ENCODE measurements around the gene FUOM. TPM values are rescaled to one million over a fixed set of nuclear protein-coding genes. Genes with fewer than 3 reads are reported as not detected.

FUOM gene
- total and polyA plus RNA-seq, 10 of the 15 experiments (the other 5 are each of a cell fraction or from before 2014, with no cell fraction given): 1.8 to 41.7 (median 25.6) TPM

DNA sequence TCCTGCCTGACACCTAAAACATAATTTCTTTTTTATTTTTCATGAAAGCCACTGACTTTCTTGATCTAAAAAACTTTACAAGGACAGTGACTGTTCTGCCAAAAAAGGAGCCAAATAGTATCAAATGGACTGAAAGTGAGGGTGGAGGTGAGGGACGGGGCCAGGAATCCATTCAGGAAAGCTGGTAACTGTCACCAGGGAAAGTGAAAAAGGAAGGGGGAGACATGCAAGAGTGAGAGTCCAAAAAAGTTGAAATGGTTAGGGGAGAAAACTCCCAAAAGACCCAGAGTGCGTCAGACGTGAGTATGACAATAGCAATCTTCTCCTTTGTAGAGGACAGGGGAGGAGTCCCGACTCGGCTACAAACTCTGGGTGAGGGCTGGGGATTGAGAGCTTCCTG lies 13.6 kb downstream of the FUOM start (continued):
- TF ChIP-seq, protein P1, sequence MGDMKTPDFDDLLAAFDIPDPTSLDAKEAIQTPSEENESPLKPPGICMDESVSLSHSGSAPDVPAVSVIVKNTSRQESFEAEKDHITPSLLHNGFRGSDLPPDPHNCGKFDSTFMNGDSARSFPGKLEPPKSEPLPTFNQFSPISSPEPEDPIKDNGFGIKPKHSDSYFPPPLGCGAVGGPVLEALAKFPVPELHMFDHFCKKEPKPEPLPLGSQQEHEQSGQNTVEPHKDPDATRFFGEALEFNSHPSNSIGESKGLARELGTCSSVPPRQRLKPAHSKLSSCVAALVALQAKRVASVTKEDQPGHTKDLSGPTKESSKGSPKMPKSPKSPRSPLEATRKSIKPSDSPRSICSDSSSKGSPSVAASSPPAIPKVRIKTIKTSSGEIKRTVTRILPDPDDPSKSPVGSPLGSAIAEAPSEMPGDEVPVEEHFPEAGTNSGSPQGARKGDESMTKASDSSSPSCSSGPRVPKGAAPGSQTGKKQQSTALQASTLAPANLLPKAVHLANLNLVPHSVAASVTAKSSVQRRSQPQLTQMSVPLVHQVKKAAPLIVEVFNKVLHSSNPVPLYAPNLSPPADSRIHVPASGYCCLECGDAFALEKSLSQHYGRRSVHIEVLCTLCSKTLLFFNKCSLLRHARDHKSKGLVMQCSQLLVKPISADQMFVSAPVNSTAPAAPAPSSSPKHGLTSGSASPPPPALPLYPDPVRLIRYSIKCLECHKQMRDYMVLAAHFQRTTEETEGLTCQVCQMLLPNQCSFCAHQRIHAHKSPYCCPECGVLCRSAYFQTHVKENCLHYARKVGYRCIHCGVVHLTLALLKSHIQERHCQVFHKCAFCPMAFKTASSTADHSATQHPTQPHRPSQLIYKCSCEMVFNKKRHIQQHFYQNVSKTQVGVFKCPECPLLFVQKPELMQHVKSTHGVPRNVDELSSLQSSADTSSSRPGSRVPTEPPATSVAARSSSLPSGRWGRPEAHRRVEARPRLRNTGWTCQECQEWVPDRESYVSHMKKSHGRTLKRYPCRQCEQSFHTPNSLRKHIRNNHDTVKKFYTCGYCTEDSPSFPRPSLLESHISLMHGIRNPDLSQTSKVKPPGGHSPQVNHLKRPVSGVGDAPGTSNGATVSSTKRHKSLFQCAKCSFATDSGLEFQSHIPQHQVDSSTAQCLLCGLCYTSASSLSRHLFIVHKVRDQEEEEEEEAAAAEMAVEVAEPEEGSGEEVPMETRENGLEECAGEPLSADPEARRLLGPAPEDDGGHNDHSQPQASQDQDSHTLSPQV (IDR thresholded peaks at IDR 0.05): no peak
- TF ChIP-seq, protein P2, sequence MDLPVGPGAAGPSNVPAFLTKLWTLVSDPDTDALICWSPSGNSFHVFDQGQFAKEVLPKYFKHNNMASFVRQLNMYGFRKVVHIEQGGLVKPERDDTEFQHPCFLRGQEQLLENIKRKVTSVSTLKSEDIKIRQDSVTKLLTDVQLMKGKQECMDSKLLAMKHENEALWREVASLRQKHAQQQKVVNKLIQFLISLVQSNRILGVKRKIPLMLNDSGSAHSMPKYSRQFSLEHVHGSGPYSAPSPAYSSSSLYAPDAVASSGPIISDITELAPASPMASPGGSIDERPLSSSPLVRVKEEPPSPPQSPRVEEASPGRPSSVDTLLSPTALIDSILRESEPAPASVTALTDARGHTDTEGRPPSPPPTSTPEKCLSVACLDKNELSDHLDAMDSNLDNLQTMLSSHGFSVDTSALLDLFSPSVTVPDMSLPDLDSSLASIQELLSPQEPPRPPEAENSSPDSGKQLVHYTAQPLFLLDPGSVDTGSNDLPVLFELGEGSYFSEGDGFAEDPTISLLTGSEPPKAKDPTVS (IDR thresholded peaks at IDR 0.05; ENCODE audit: low read depth, low read length): no peak

DNA sequence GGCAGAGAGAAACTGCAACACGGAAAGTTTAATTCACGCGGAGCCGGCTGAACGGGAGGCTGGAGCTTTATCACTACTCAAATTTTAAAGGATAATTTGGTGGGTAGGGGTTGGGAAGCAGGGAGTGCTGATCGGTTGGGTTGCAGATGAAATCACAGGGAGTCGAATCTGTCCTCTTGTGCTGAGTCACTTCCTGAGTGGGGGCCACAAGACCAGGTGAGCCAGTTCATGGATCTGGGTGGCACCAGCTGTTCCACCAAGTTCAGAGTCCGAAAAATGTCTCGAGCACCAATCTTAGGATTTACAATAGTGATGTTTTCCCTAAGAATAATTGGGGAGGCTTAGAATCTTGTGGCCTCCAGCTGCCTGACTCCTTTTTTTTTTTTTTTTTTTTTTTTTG lies 14.3 kb downstream of the FUOM start:
- intact Hi-C loops (cut with micrococcal nuclease; ENCODE audit: unreplicated experiment): no loop called here
- Histone ChIP-seq H3K79me2 (ENCODE audit: control insufficient read depth, insufficient read depth, low read length) (no peaks in the 10 kb centered on the region), H3K4me2 (ENCODE audit: control insufficient read depth, insufficient read depth) (no peak overlapping the region), H3K36me3 (ENCODE audit: control insufficient read depth in 2 of 2, insufficient read depth in 2 of 2, low read length in 1 of 2) (no peaks in the 10 kb centered on the region), H3K4me1 (ENCODE audit: control insufficient read depth, insufficient read depth, low read length) (no peaks in the 10 kb centered on the region), H3K27ac (ENCODE audit: control insufficient read depth, insufficient read depth) (no peak overlapping the region), H3K27me3 (replicated peaks in 1 of 2; ENCODE audit: control insufficient read depth in 2 of 2, insufficient read depth in 2 of 2, low read length in 1 of 2) (no peaks in the 10 kb centered on the region; a peak in 1 of 4 replicates), H3K9ac (ENCODE audit: control insufficient read depth, insufficient read depth, low read length) (no peak overlapping the region), H3K4me3 (no peak overlapping the region), H3K9me3 (replicated peaks; ENCODE audit: control insufficient read depth, insufficient read depth, low read length) (no peaks in the 10 kb centered on the region; the same call in 2 of the 3 replicates), H2AFZ (ENCODE audit: control insufficient read depth, low read depth, low read length) (no peak overlapping the region), H4K20me1 (ENCODE audit: control insufficient read depth, insufficient read depth) (no peaks in the 10 kb centered on the region)
- in situ Hi-C loops (cut with MboI): no loop called here
- DNase-seq (ENCODE audit: low read depth, low spot score) (no peak), ATAC-seq (no peak), FAIRE-seq (no peak)
- ChIA-PET SMC1A (ENCODE audit: uncharacterized antibody, unreplicated experiment) (no interaction called here), POLR2A (no interaction called here), RAD21 (ENCODE audit: unreplicated experiment) (no interaction called here), CTCF (no interaction called here)
- 72% methylated on average over 9 of the region's 9 CpGs for WGBS (ENCODE audit: insufficient coverage, insufficient replicate concordance, low lambda C conversion rate, missing lambda C conversion rate)
- BruUV-seq (replicated peaks): no TSS peak
- no peak for TF ChIP-seq POLR2A (IDR thresholded peaks at IDR 0.05; ENCODE audit: low read depth, low read length)
- no peak for TF ChIP-seq STAT1 (conservative IDR thresholded peaks at IDR 0.05)
- TF ChIP-seq ZNF274 (IDR thresholded peaks at IDR 0.05; ENCODE audit: insufficient read depth, insufficient read length): no peak
- no peak for TF ChIP-seq CBFB (IDR thresholded peaks at IDR 0.05; ENCODE audit: low read depth)
- TF ChIP-seq, protein P3, sequence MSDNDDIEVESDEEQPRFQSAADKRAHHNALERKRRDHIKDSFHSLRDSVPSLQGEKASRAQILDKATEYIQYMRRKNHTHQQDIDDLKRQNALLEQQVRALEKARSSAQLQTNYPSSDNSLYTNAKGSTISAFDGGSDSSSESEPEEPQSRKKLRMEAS (IDR thresholded peaks at IDR 0.05; ENCODE audit: low read depth, low read length): no peak
- no peak for TF ChIP-seq FOS (IDR thresholded peaks at IDR 0.05; ENCODE audit: borderline replicate concordance, extremely low read depth, insufficient read length)
- TF ChIP-seq ATF7 (IDR thresholded peaks at IDR 0.05; ENCODE audit: low read depth): no peak
- TF ChIP-seq KLF5 (IDR thresholded peaks at IDR 0.05; ENCODE audit: partially characterized antibody): no peak
- TF ChIP-seq, protein P4, sequence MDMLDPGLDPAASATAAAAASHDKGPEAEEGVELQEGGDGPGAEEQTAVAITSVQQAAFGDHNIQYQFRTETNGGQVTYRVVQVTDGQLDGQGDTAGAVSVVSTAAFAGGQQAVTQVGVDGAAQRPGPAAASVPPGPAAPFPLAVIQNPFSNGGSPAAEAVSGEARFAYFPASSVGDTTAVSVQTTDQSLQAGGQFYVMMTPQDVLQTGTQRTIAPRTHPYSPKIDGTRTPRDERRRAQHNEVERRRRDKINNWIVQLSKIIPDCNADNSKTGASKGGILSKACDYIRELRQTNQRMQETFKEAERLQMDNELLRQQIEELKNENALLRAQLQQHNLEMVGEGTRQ (IDR thresholded peaks at IDR 0.05; ENCODE audit: borderline replicate concordance, low read depth, low read length): no peak
- TF ChIP-seq STAT3 (IDR thresholded peaks at IDR 0.05; ENCODE audit: low read depth, low read length): no peak
- TF ChIP-seq IKZF1 (conservative IDR thresholded peaks at IDR 0.05): no peak
- no peak for TF ChIP-seq SMAD1 (IDR thresholded peaks at IDR 0.05; ENCODE audit: low read depth, partially characterized antibody)
- TF ChIP-seq EZH2 (IDR thresholded peaks at IDR 0.05; ENCODE audit: borderline replicate concordance, control insufficient read depth, low read depth, low read length): no peak
